Activated naive CD8-positive, alpha-beta T cell treated with anti-CD3 and anti-CD28 coated beads, Interleukin-2, amount 10 ng/mL, durations not matched to agents 7 days and 5 days (primary cell): Measurements from ENCODE around the gene SOS2. TPM values are rescaled to one million over a fixed set of nuclear protein-coding genes. Genes with fewer than 3 reads are reported as not detected.

ENCODE experiments used
- ATAC-seq: fragments of 150-1000 bp; cut with Tn5 transposase; one replicate; pipeline ENCODE4 v1.10.0; 2021; ENCODE audit warnings: low read depth, moderate library complexity
- POLR2A ChIA-PET: fragments of 350-600 bp; sonication (Branson Sonifier 250); formaldehyde crosslinking; loops from one replicate; lab custom pipeline; 2021; ENCODE audit warnings: antibody characterized with exemption; lab: Charles Lee
- DNase-seq: peaks from one replicate; pipeline ENCODE4 v3.0.0; 2021
- H3K27ac Mint-ChIP-seq: one replicate; pipeline ENCODE4 v1.8.0; 2022; ENCODE audit warnings: mild to moderate bottlenecking, mixed read lengths
- H3K27me3 Mint-ChIP-seq: one replicate; pipeline ENCODE4 v1.8.0; 2022; ENCODE audit warnings: mild to moderate bottlenecking, moderate library complexity, mixed read lengths
- H3K36me3 Mint-ChIP-seq: one replicate; pipeline ENCODE4 v1.8.0; 2021; ENCODE audit warnings: mild to moderate bottlenecking, mixed read lengths
- H3K4me1 Mint-ChIP-seq: one replicate; pipeline ENCODE4 v1.8.0; 2021; ENCODE audit warnings: mixed read lengths
- H3K4me3 Mint-ChIP-seq: one replicate; pipeline ENCODE4 v1.8.0; 2022; ENCODE audit warnings: mild to moderate bottlenecking, moderate library complexity, mixed read lengths
- H3K9me3 Mint-ChIP-seq: one replicate; pipeline ENCODE4 v1.8.0; 2021; ENCODE audit warnings: mixed read lengths
- total RNA-seq, 2 experiments: library from RNA; stranded (reverse); gene quantifications; one replicate each; pipeline ENCODE4 v1.2.3, GENCODE V29; 2021

Gene SOS2
- total RNA-seq, 2 experiments from 2014 or later, result 34.6 to 36.1 TPM

- POLR2A ChIA-PET, result interaction anchor here (0.5 to 6.0 kb wide), 9 partner anchors 19 to 466 kb away, joined by 3 to 66 read pairs (median 9); partner anchors contain the start of gene NEMF
- Mint-ChIP-seq H3K36me3 (peaks cover 14% of the 10 kb centered on the region), H3K27ac (peak overlapping the region; percentile 70)
These were observed 130.6 kb downstream of the SOS2 start for GRCh38 chr14:50100805-50101204.

GRCh38 chr14:50099335-50099734 lies 132.0 kb downstream of the SOS2 start:
- no peak for DNase-seq
- Mint-ChIP-seq H3K4me3 (peak overlapping the region; percentile 33), H3K27me3 (no peaks in the 10 kb centered on the region), H3K4me1 (peaks cover 56% of the 10 kb centered on the region), H3K9me3 (peaks cover 2% of the 10 kb centered on the region), H3K36me3 (peaks cover 17% of the 10 kb centered on the region), H3K27ac (peak overlapping the region; percentile 70)
- POLR2A ChIA-PET, result interaction anchor here (1.0 to 6.0 kb wide), 7 partner anchors 12 to 247 kb away, joined by 4 to 49 read pairs (median 9); partner anchors contain the start of gene NEMF
- peak; percentile 46 for ATAC-seq

More at GRCh38 chr14:50100805-50101204, 130.6 kb downstream of the SOS2 start:
- peaks cover 54% of the 10 kb centered on the region for H3K4me1 Mint-ChIP-seq
- ATAC-seq (no peak), DNase-seq (no peak)
- peaks cover under 1% of the 10 kb centered on the region for H3K9me3 Mint-ChIP-seq
- H3K4me3 Mint-ChIP-seq, result peak overlapping the region; percentile 23
- no peaks in the 10 kb centered on the region for H3K27me3 Mint-ChIP-seq

DNA sequence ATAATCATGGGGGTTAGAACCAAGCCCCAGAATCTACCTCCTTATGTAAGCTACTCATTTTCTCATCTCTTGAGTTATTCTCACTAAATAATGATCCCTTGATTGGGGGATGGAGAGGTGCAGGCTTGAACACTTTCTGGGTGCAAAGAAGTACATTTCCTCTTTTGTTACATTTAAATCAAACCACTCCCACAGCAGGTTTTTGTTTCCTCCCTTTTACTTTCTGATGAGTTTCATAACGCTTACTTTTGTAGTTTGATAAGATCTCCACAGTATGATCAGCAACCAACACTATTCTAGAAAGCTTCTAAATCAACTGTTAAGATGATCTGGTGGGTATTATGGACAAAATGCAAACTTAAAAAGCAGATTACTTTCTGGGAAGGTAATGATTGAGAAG lies 135.5 kb downstream of the SOS2 start:
- Mint-ChIP-seq H3K27ac (peak overlapping the region; percentile 98), H3K27me3 (no peaks in the 10 kb centered on the region), H3K4me3 (peak overlapping the region; percentile 84), H3K4me1 (peaks cover 67% of the 10 kb centered on the region), H3K9me3 (peaks cover 2% of the 10 kb centered on the region), H3K36me3 (peaks cover 18% of the 10 kb centered on the region)
- POLR2A ChIA-PET, result interaction anchor here (0.6 to 4.7 kb wide), 16 partner anchors 8 to 244 kb away, joined by 3 to 43 read pairs (median 7); partner anchors contain the start of gene NEMF
- ATAC-seq (peak; percentile 62), DNase-seq (no peak)

DNA sequence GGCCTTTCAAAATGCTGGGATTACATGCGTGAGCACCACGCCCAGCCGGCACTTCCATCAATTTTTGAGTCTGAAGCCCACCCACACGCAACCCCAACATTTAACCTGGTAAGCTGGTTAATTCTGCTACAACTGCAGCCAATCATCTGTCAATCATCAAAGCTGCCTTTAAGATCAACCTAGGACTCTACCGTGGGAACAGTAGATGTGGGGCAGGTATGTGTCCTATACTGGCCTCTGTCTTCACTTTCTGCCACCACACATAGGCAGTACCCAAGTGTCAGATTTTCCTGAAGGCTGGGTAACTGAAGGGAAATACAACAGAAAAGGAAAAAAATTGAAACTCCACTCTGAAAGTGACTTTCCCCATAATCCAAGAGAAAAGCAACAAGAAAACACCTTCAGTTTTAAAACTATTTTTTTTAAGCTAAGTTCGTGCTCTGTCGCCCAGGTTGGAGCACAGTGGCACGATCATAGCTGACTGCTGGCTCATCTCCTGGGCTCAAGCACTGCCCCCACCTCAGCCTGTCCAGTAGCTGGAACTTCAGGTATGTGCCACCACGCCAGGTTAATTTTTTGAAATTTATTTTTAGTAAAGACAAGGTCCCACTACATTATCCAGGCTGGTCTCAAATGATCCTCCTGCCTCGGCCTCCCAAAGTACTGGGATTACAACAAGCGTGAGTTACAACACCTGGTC lies 137.2 kb downstream of the SOS2 start:
- Mint-ChIP-seq H3K27ac (peak overlapping the region; percentile 31), H3K36me3 (peaks cover 24% of the 10 kb centered on the region), H3K27me3 (no peaks in the 10 kb centered on the region), H3K9me3 (peaks cover 2% of the 10 kb centered on the region), H3K4me1 (peaks cover 62% of the 10 kb centered on the region), H3K4me3 (peak overlapping the region; percentile 11)
- POLR2A ChIA-PET, result interaction anchor here (1.0 to 4.5 kb wide), 5 partner anchors 11 to 232 kb away, joined by 6 to 31 read pairs (median 16); no protein-coding TSS in a partner anchor
- no peak for DNase-seq
- ATAC-seq, result no peak

DNA sequence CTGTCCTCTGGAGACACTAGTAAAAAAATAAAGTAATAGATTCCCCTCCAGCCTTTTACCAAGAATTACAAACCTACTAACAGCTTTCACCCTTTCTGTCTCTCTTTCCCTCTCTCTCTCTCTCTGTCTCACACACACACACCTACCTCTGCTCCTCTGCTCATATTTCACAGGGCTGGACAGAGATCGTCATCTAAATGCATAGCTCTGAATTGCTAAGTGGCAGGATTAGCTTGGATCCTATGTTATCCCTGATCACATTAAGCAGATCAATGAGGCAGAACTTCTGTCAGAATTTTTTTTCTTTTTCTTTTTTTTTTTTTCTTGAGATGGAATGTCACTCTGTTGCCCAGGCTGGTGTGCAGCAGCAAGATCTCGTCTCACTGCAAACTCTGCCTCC lies 137.9 kb downstream of the SOS2 start:
- peaks cover 2% of the 10 kb centered on the region for H3K9me3 Mint-ChIP-seq
- no peaks in the 10 kb centered on the region for H3K27me3 Mint-ChIP-seq
- H3K4me1 Mint-ChIP-seq, result peaks cover 65% of the 10 kb centered on the region
- H3K36me3 Mint-ChIP-seq, result peaks cover 25% of the 10 kb centered on the region
- H3K27ac Mint-ChIP-seq, result peak overlapping the region; percentile 73
- no peak for DNase-seq
- ATAC-seq, result no peak
- peak overlapping the region; percentile 21 for H3K4me3 Mint-ChIP-seq
- POLR2A ChIA-PET, result interaction anchor here (1.0 to 4.5 kb wide), 5 partner anchors 11 to 231 kb away, joined by 6 to 31 read pairs (median 16); no protein-coding TSS in a partner anchor

DNA sequence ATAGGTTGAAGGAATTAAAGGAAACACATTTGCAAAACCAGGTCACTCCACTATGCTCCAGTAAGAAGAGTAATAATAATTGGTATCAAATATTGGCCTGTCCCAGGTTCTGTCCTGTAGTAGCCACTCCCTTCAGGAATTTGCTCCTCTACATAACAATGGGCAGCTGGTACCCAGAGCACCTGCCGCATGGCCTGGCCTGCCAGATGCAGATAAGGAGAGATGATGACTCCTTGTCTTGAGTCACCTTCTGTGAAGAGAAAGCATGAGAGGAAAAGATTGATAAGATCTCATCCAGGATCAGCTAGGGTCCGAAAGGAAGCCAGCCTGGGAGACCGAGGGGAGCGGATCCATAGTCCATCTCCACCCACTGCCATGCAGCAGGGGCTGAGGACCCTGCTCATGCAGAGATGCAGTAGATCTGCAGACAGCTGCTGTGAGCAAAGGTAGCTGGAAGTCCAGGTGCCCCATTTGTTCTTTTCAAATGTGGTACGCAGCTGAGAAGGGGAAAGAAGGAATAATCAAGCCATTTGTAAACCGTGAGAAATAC lies 139.3 kb downstream of the SOS2 start:
- ATAC-seq (no peak), DNase-seq (no peak)
- POLR2A ChIA-PET, result interaction anchor here (0.9 to 4.5 kb wide), 11 partner anchors 9 to 229 kb away, joined by 3 to 31 read pairs (median 5); partner anchors contain the start of gene VCPKMT
- Mint-ChIP-seq H3K27me3 (no peaks in the 10 kb centered on the region), H3K27ac (peak overlapping the region; percentile 22), H3K36me3 (peaks cover 28% of the 10 kb centered on the region), H3K4me1 (peaks cover 75% of the 10 kb centered on the region), H3K4me3 (no peak overlapping the region), H3K9me3 (peaks cover 2% of the 10 kb centered on the region)

DNA sequence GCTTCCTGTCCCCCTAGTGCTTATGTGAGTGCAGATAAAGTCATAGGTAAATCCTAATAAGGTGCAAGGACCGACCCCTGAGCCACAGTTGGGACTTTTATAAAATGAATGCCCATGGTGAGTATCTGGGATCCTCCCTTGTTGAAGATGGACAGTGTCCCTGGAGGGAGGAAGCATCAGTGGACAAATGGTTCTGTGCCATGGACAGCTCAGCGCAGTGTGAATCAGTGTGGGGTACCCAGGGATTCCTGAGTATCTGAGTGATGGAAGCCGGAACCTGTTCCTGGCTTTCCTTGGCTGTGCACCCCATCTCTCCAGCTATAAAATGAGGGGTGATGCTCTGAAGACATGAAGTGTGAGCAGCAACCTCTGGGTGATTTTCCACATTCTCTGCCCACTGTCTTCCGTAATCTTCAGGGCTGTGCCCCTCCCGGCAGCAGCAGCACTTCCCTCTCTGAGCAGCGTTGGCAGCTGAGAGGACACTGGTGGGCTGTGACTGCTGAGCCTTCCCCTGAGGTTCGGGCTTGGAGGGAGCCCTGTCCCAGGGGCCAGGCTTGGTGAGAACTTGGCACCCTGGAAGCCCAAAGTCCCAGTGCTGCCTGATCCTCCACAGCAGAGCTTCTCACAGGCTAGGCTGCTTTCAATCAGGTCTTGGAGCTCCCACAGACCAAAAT lies 140.0 kb downstream of the SOS2 start:
- POLR2A ChIA-PET, result interaction anchor here (0.9 to 4.5 kb wide), 11 partner anchors 9 to 239 kb away, joined by 3 to 31 read pairs (median 5); partner anchors contain the start of genes NEMF and VCPKMT
- Mint-ChIP-seq H3K4me1 (peaks cover 71% of the 10 kb centered on the region), H3K9me3 (peaks cover 2% of the 10 kb centered on the region), H3K4me3 (peak overlapping the region; percentile 17), H3K36me3 (peaks cover 22% of the 10 kb centered on the region), H3K27ac (peak overlapping the region; percentile 77), H3K27me3 (no peaks in the 10 kb centered on the region)
- DNase-seq (no peak), ATAC-seq (no peak)

GRCh38 chr14:50089208-50089607 lies 142.2 kb downstream of the SOS2 start:
- Mint-ChIP-seq H3K27ac (peak overlapping the region; percentile 91), H3K4me1 (peaks cover 85% of the 10 kb centered on the region), H3K36me3 (peaks cover 20% of the 10 kb centered on the region), H3K4me3 (peak overlapping the region; percentile 47), H3K27me3 (no peaks in the 10 kb centered on the region), H3K9me3 (no peaks in the 10 kb centered on the region)
- ATAC-seq, result peak; percentile 61
- POLR2A ChIA-PET, result interaction anchor here (0.6 to 5.7 kb wide), 6 partner anchors 27 to 241 kb away, joined by 3 to 83 read pairs (median 6); no protein-coding TSS in a partner anchor
- no peak for DNase-seq

DNA sequence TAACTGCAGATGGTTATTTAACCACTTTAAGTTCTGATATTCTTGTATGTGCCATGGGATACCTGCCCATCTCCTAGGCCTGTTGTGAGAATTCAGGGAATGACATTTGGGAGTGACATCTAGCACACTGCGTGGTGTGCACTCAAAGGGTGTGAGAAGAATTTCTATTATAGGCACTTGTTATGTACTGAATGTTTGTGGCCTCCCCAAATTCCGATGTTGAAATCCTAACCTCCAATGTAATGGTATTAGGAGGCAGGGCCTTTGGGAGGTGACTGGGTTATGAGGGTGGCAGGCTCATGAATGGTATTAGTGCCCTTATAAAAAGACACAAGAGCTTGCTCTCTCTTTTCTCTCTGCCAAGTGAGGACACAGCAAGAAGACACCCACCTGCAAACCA lies 142.6 kb downstream of the SOS2 start:
- Mint-ChIP-seq H3K27ac (peak overlapping the region; percentile 91), H3K9me3 (no peaks in the 10 kb centered on the region), H3K4me1 (peaks cover 82% of the 10 kb centered on the region), H3K4me3 (peak overlapping the region; percentile 47), H3K27me3 (no peaks in the 10 kb centered on the region), H3K36me3 (peaks cover 20% of the 10 kb centered on the region)
- POLR2A ChIA-PET, result interaction anchor here (0.6 to 5.7 kb wide), 8 partner anchors 7 to 241 kb away, joined by 3 to 83 read pairs (median 10); no protein-coding TSS in a partner anchor
- no peak for DNase-seq
- no peak for ATAC-seq

DNA sequence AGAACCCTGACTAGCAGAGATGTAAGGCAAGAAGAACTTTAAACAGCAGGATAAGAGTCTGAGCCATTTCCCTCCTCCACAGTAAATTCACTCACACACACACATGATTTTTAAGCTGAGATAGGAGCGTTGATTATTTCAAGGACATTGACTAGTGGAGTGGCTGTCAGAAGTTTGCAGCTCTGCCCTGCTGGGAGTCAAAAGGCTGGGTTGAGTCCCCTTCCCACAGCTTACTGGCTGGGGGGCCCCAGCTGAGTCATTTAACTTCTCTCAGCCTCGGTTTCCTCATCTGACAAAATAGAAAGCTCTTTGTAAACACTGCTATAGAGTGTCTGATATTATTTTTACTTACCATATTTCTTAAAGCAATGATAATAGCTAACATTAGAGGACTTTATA lies 143.3 kb downstream of the SOS2 start:
- peaks cover 18% of the 10 kb centered on the region for H3K36me3 Mint-ChIP-seq
- no peak for DNase-seq
- no peak for ATAC-seq
- POLR2A ChIA-PET, result interaction anchor here (0.7 to 5.7 kb wide), 8 partner anchors 8 to 225 kb away, joined by 3 to 83 read pairs (median 10); partner anchors contain the start of gene ARF6
- H3K9me3 Mint-ChIP-seq, result no peaks in the 10 kb centered on the region
- peaks cover 81% of the 10 kb centered on the region for H3K4me1 Mint-ChIP-seq
- H3K27me3 Mint-ChIP-seq, result no peaks in the 10 kb centered on the region
- peak overlapping the region; percentile 63 for H3K4me3 Mint-ChIP-seq
- peak overlapping the region; percentile 91 for H3K27ac Mint-ChIP-seq

DNA sequence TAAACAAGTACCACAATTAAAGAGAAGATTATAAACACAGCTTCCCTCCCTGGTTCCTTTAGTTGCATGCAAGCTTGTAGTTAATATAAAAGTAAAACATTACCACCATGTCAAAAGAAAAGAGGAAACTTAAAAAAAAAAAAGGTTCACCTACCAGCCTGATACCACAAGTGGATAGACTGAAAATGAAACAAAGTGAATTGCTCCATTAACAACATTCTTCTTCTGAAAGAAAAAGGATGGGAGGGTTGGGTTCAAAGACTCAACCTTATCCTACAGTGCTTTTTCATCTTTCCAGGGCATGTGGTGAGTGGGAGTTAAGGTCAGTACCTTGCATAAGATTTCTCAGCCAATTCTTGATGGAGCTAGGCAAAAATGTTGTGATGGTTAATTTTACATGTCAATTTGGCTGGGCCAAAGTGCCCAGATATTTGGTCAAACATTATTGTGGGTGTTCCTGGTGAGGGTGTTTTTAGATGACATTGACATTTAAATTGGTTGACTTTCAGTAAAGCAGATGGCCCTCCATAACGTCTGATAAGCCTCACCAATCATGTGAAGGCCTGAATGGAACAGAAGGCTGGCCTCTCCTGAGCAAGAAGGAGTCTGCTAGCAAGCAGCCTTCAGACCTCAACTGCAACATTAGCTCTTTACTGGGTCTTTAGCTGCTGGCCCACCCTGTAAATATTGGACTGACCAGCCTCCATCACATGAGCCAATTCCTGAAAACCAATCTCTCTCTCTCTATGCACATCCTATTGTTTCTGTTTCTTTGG lies 143.8 kb downstream of the SOS2 start:
- peaks cover 82% of the 10 kb centered on the region for H3K4me1 Mint-ChIP-seq
- peak overlapping the region; percentile 63 for H3K4me3 Mint-ChIP-seq
- DNase-seq, result no peak
- H3K27ac Mint-ChIP-seq, result peak overlapping the region; percentile 91
- peak; percentile 4 for ATAC-seq
- POLR2A ChIA-PET, result interaction anchor here (0.7 to 5.7 kb wide), 8 partner anchors 9 to 224 kb away, joined by 3 to 83 read pairs (median 10); partner anchors contain the start of gene ARF6
- peaks cover 18% of the 10 kb centered on the region for H3K36me3 Mint-ChIP-seq
- no peaks in the 10 kb centered on the region for H3K27me3 Mint-ChIP-seq
- no peaks in the 10 kb centered on the region for H3K9me3 Mint-ChIP-seq

DNA sequence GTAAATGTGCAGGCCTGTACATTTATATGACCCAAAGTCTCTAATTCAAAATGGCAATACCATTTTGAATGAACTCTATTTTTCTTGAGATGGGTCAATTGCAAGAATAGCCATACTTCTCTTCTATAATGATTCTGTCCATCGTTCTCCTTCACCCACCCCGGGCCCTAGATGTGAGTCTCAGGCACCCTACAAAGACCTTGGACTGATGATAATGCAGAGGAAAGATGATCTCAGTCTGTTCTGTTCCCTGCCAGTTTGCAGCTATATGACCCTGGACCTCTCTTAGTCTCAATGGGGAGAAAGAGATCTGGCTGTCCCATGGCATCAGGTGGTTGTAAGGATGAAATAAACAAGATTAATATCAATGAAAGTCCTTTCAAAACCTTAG lies 145.1 kb downstream of the SOS2 start:
- ATAC-seq, result no peak
- H3K4me1 Mint-ChIP-seq, result peaks cover 78% of the 10 kb centered on the region
- peak overlapping the region; percentile 94 for H3K27ac Mint-ChIP-seq
- peaks cover 18% of the 10 kb centered on the region for H3K36me3 Mint-ChIP-seq
- POLR2A ChIA-PET, result interaction anchor here (0.9 to 5.7 kb wide), 14 partner anchors 10 to 465 kb away, joined by 3 to 83 read pairs (median 7); partner anchors contain the start of genes ARF6, MGAT2, NEMF and RPL36AL
- H3K9me3 Mint-ChIP-seq, result no peaks in the 10 kb centered on the region
- no peaks in the 10 kb centered on the region for H3K27me3 Mint-ChIP-seq
- H3K4me3 Mint-ChIP-seq, result peak overlapping the region; percentile 69
- DNase-seq, result no peak
